HepG2 (cell line): ENCODE measurements around the gene RNF114.

ENCODE experiments used
- CTCF ChIP-seq: sonication (generic); formaldehyde crosslinking; IDR thresholded peaks from 2 replicates; pipeline ENCODE4 v1.5.0; 2020; ENCODE audit warnings: mild to moderate bottlenecking, missing genetic modification reagents, moderate library complexity
- GPBP1L1 ChIP-seq: sonication (generic); formaldehyde crosslinking; IDR thresholded peaks from 2 replicates; pipeline ENCODE4 v1.5.0; 2020; ENCODE audit warnings: mild to moderate bottlenecking, missing genetic modification reagents
- SIN3A ChIP-seq: IDR thresholded peaks from 2 replicates; pipeline ENCODE4 v1.6.1; 2011; ENCODE audit warnings: low read depth, mild to moderate bottlenecking, control low read depth, low read length, borderline replicate concordance
- SNAPC5 ChIP-seq: sonication (generic); formaldehyde crosslinking; IDR thresholded peaks from 2 replicates; pipeline ENCODE4 v1.8.1; 2023; ENCODE audit warnings: mild to moderate bottlenecking, missing genetic modification reagents, borderline replicate concordance
- SP5 ChIP-seq: IDR thresholded peaks from 2 replicates; pipeline ENCODE4 v1.6.1; 2016; ENCODE audit warnings: low read depth, borderline replicate concordance
- ZNF317 ChIP-seq: sonication (generic); formaldehyde crosslinking; IDR thresholded peaks from 2 replicates; pipeline ENCODE4 v1.5.0; 2020; ENCODE audit warnings: mild to moderate bottlenecking, missing genetic modification reagents

GRCh38 chr20:49951151-49951550 lies 15.0 kb downstream of the RNF114 start:
- TF ChIP-seq SP5 (CRISPR knock-in tag), result no peak
- no peak for TF ChIP-seq ZNF317
- TF ChIP-seq SIN3A, result no peak
- no peak for TF ChIP-seq CTCF
- TF ChIP-seq GPBP1L1, result no peak
- no peak for TF ChIP-seq SNAPC5 (CRISPR knock-in tag)
